ENCODE results near the gene LOXHD1.

The LOXHD1 gene

GRCh38 chr18:46433121-46433826 lies 223.7 kb downstream of the LOXHD1 start:
- no peak for DNase-seq

GRCh38 chr18:46431522-46432171 lies 225.4 kb downstream of the LOXHD1 start:
- no peak for DNase-seq

- DNase-seq: no peak
These were observed 227.3 kb downstream of the LOXHD1 start for GRCh38 chr18:46429649-46430224.

- no peak for DNase-seq
These were observed 227.9 kb downstream of the LOXHD1 start for GRCh38 chr18:46429130-46429529.

GRCh38 chr18:46428368-46428767 lies 228.7 kb downstream of the LOXHD1 start:
- no peak for DNase-seq

GRCh38 chr18:46427216-46427995 lies 229.6 kb downstream of the LOXHD1 start:
- no peak for DNase-seq

Measured in NCI-H1694 treated with DMSO at 0.1 percent for 48 hours (cell line).